MG63 (cell line): ENCODE data around the gene MBNL1. TPM values are rescaled to one million over a fixed set of nuclear protein-coding genes. Genes with fewer than 3 reads are reported as not detected.
"Not testable (repeated sequence)": the region's sequence is repeated elsewhere in the genome, so short reads cannot be mapped to it uniquely, and the experiment has no call there.

Experiments
- DNase-seq: peaks from one replicate; pipeline ENCODE4 v3.0.0-alpha.2; 2020
- H3K27me3 ChIP-seq: fragments of 250-450 bp; sonication (Bioruptor Pico); 2 replicates; pipeline ENCODE4 v1.5.1; 2020; ENCODE audit warnings: mild to moderate bottlenecking, moderate library complexity
- H3K36me3 ChIP-seq: fragments of 250-450 bp; sonication (Bioruptor Pico); 2 replicates; pipeline ENCODE4 v1.5.1; 2020; ENCODE audit warnings: mild to moderate bottlenecking, moderate library complexity
- H3K4me3 ChIP-seq: fragments of 250-450 bp; sonication (Bioruptor Pico); 2 replicates; pipeline ENCODE4 v1.5.1; 2020; ENCODE audit warnings: mild to moderate bottlenecking, moderate library complexity
- H3K9me3 ChIP-seq: fragments of 250-450 bp; sonication (Bioruptor Pico); 2 replicates; pipeline ENCODE4 v1.5.1; 2020; ENCODE audit warnings: mild to moderate bottlenecking, moderate library complexity
- total RNA-seq: library from RNA; depleted of rRNA; stranded (reverse); fragments of >200 nt; shearing (Covaris generic); gene quantifications from 2 replicates; pipeline ENCODE4 v1.2.3, GENCODE V29; 2014; ENCODE audit warnings: low replicate concordance

The MBNL1 gene
- total RNA-seq, 1 experiment from 2014 or later: 171 TPM

DNA sequence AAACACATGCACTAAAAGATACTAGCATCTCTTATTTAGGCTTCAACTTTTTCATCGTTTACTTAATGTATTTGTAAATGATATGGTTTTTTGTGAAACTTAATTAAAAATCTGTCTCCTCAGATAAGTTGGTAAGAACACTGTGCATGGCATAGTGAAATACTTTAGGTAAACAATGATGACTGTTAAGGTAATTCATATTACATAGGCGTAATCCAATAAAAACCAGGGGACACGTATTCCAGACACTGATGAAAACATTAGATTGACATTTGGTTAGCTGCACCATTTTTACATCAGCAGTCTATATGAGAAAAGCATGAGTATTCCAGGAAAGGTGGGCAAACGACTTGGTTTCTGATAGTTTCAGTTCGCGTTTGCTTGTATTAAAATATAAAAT is 170.0 kb downstream of the MBNL1 start:
- DNase-seq: no peak
- Histone ChIP-seq H3K36me3 (peaks cover 66% of the 10 kb centered on the region), H3K9me3 (peaks cover 4% of the 10 kb centered on the region; the same call in 1 of the 2 replicates), H3K27me3 (no peaks in the 10 kb centered on the region), H3K4me3 (no peak overlapping the region)

DNA sequence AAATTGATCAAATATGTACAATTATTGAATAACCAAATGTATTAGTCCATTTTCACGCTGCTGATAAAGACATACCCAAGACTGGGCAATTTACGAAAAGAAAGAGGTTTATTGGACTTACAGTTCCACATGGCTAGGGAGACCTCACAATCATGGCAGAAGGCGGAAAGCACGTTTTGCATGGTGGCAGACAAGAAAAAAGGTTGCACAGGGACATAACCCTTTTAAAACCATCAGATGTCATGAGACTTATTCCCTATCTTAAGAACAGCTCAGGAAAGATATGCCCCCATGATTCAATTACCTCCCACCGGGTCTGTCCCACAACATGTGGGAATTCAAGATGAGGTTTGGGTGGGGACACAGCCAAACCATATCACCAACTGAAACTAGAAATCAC is 171.5 kb downstream of the MBNL1 start:
- DNase-seq, H3K27me3 ChIP-seq, H3K9me3 ChIP-seq, H3K4me3 ChIP-seq: not testable (repeated sequence)
- H3K36me3 ChIP-seq: peaks cover 61% of the 10 kb centered on the region

DNA sequence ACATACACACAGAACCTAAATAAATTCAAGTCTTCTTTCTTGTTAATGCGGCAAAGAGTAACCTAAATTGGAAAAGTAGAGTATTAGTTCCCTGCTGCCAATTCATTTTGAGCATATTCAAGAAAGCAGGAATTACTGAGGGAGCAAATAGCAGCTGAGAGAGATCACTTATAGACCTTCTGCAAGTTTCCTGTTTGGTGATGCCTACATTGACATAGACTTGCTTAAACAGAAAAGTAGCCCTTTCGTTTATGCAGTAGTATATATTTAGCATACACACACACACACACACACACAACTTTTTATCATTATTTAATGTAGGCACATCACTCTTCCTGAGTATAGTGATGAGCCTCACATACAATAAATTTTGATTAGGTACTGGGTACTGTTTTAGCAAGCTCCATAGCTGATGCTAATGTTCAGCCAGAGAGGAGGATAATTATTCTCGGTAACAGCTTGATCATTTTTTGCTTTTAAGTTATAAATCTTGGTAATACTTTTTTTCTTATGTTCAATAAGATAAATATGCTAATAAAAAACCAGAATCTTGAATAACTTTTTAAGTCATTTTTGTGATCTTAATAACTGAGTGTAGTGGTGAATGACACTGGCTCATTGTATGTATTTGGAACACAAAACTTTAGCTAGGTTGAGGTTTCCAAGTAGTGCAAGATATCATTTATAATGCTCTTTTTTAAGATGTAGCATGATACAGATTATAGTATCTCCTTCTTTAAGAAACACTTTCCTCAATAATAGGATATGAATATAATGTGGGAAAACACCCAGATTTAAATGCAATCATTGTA is 174.7 kb downstream of the MBNL1 start:
- Histone ChIP-seq H3K36me3 (peaks cover 67% of the 10 kb centered on the region), H3K4me3 (no peak overlapping the region), H3K27me3 (no peaks in the 10 kb centered on the region), H3K9me3 (no peaks in the 10 kb centered on the region)
- DNase-seq: no peak

DNA sequence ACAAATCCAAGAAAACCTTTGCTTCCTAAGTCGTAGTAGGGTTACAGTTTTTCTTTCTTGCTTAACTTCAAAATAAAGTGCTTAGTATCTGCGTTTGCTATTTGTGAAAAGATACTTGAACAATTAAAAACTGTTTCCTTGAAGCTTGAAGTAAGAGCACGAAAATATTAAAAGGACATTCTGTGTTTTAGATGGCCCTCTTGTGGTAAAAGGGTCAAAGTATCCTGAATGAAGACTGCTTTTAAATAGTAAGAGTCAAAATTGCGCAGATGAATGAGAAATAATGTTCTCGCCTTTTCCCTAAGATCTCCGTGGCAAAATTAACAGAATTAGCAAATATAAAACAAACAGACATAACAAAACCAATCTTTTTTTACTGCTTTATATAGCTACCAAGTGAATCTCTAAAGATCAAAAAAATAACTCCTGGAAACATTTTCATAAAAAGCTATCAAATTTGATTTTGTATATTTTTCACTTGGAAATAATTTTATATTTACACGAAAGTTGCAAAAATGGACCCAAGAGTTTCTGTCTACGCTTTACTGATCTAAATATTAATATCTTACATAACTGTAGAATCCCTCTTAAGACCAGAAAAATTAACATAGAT is 175.4 kb downstream of the MBNL1 start:
- no peaks in the 10 kb centered on the region for H3K27me3 ChIP-seq
- DNase-seq: no peak
- H3K36me3 ChIP-seq: peaks cover 70% of the 10 kb centered on the region
- no peaks in the 10 kb centered on the region for H3K9me3 ChIP-seq
- H3K4me3 ChIP-seq: no peak overlapping the region

DNA sequence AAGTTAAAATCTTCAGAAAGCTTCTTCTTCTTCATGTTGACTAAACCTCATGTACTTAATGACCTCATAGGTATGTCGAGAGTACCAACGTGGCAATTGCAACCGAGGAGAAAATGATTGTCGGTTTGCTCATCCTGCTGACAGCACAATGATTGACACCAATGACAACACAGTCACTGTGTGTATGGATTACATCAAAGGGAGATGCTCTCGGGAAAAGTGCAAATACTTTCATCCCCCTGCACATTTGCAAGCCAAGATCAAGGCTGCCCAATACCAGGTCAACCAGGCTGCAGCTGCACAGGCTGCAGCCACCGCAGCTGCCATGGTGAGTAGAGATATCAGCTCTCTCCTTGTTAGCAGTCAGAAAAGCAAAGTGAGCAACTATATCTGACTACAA is 176.5 kb downstream of the MBNL1 start:
- no peak for DNase-seq
- Histone ChIP-seq H3K27me3 (no peaks in the 10 kb centered on the region), H3K9me3 (no peaks in the 10 kb centered on the region), H3K36me3 (peaks cover 75% of the 10 kb centered on the region), H3K4me3 (no peak overlapping the region)

DNA sequence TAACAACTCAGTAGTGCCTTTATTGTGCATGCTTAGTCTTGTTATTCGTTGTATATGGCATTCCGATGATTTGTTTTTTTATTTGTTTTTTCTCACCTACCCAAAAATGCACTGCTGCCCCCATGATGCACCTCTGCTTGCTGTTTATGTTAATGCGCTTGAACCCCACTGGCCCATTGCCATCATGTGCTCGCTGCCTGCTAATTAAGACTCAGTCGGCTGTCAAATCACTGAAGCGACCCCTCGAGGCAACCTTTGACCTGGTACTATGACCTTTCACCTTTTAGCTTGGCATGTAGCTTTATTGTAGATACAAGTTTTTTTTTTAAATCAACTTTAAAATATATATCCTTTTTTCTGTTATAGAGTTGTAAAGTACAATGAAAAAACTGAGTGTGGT is 177.8 kb downstream of the MBNL1 start:
- Histone ChIP-seq H3K9me3 (no peaks in the 10 kb centered on the region), H3K36me3 (peaks cover 77% of the 10 kb centered on the region), H3K27me3 (no peaks in the 10 kb centered on the region), H3K4me3 (no peak overlapping the region)
- DNase-seq: no peak

DNA sequence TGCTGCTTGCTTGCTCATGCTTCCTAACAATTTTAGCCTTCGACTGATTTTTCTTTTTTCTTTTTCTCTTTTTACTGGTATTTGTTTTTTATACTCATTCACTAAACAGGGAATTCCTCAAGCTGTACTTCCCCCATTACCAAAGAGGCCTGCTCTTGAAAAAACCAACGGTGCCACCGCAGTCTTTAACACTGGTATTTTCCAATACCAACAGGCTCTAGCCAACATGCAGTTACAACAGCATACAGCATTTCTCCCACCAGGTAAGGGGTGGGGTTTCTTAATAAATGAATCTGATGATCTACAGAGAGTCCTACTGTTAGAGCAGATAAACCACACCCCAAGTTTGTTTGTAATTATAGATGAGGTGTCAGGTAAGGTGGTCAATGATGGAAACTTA is 178.8 kb downstream of the MBNL1 start:
- H3K27me3 ChIP-seq: no peaks in the 10 kb centered on the region
- H3K36me3 ChIP-seq: peaks cover 80% of the 10 kb centered on the region
- H3K4me3 ChIP-seq: no peak overlapping the region
- no peak for DNase-seq
- no peaks in the 10 kb centered on the region for H3K9me3 ChIP-seq

DNA sequence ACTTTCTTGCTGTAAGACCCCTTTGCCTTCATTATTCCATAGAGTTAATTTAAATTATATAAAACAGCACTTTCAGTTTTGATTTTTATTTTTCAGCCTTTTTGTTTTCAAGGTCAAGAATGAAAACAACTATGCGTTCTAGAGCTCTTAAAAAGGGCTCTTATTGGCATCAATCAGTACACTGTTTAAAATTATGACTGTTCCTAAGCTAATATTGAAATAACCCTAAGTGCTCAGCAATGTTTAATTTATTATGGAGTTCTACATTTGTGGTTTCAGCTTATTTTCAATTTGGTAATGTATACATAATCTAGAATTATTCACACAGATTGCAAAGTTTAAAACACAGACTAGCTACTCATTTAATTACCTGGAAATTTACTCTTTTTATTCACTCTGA is 179.4 kb downstream of the MBNL1 start:
- Histone ChIP-seq H3K27me3 (no peaks in the 10 kb centered on the region), H3K36me3 (peaks cover 82% of the 10 kb centered on the region), H3K4me3 (no peak overlapping the region), H3K9me3 (no peaks in the 10 kb centered on the region)
- no peak for DNase-seq

DNA sequence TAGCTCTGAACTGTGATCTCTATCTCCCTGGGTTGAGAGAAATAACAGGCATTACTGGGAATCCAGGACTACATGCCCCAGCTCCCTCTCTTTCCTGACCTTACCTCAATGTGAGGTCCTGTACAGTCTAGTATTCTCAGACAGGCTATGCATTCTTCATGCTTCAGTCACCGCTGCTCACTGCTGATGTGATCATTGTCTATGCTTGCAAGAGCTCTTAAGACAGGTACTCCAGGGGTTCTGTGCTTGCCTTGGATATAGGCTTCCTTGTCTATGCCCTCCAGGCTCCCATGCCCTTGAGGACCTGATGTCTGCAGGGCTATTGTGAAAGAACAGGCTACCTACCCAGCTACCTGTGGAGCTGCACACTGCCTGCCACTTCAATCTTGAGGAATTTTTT is 183.6 kb downstream of the MBNL1 start:
- Histone ChIP-seq H3K4me3 (no peak overlapping the region), H3K9me3 (no peaks in the 10 kb centered on the region), H3K36me3 (peaks cover 83% of the 10 kb centered on the region), H3K27me3 (no peaks in the 10 kb centered on the region)
- no peak for DNase-seq

DNA sequence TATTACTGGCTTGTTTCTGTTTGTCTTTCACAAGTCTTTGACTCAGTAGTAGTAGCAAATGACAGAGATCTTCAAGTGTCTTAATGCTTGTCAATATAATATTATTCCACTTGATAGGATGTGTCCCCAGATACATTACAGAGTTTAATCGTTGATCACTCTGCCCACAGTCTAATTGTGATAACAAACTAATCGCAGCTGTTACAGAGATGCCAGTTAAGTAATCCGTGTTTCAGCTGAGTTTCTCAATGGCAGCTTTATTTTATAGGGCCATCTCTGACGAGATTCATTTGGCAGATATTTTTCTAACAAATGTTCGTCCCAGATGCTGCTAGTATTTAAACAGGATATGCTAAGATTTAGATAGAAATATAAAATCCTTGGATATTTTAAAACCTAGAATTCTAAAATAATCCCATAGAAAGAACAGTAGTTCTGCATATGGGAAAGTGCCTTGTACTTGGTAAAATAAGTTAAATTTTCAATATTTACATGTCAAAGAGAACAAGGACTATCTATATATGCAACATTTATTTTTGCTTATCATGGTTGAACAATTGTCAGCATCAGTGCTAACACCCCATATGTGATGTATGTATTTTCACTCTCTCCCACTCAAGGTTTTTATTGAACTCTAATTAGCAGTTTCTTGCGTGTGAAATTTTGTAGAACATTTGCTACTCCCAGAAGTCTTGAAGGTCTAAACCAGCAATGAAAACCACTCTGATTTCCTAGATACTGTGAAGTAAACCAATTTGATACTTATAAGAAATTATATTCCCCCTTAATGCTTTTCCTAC is 185.5 kb downstream of the MBNL1 start:
- Histone ChIP-seq H3K4me3 (no peak overlapping the region), H3K27me3 (no peaks in the 10 kb centered on the region), H3K9me3 (no peaks in the 10 kb centered on the region), H3K36me3 (peaks cover 83% of the 10 kb centered on the region)
- DNase-seq: no peak

DNA sequence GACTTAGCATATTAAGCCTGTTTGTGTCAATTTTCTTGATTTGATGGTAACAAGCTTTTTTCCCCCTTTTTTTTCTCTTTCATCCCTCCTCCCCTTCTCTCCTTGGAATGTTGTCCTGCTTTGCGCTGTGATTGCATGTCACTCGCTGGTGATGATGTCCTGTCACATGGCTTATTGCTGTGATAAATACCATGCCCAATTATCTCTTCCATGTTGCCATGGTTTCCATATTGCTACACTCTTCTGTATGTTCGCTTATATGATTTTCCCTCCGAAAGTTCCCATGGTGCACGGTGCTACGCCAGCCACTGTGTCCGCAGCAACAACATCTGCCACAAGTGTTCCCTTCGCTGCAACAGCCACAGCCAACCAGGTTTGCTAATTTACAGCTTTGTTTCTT is 187.3 kb downstream of the MBNL1 start:
- Histone ChIP-seq H3K36me3 (peaks cover 82% of the 10 kb centered on the region), H3K9me3 (no peaks in the 10 kb centered on the region), H3K4me3 (no peak overlapping the region), H3K27me3 (no peaks in the 10 kb centered on the region)
- DNase-seq: no peak

DNA sequence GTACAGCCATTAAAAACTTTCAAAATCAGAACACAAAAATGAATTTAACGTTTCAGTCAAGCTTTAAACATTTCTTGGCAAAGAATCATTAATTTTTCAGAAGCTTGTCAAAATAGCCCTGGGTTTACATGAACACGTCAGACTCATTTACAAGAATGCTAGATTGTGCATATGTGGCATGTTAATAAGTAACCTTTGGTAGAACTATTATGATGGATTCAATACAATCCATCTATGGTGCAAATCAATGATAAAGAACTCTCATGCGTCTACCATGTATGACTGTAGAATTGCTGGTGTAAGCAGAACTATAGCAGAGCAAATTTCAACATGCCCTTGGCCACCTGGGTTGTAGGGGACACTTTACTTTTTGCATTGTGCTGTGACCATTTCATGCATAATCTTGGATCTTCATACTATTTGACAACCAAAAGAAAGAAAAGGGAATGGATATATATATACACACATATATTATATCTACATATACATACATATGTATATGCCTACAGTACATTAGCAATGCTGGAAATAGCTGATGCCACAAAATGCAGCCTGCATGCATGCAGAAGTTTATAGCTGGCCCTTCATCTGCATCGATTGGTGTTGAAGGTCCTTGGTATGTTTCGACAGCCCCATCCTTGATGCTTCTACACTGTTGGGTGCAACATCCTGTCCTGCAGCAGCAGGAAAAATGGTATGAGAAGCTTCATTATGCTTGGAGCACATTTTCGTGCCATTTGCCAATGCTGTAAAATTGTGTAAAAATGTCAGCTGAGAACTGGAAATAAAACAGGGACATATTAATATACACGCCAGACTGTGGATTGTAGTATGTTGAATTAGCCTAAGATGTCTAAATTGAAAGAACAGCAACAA is 189.0 kb downstream of the MBNL1 start:
- Histone ChIP-seq H3K36me3 (peaks cover 82% of the 10 kb centered on the region), H3K27me3 (no peaks in the 10 kb centered on the region), H3K9me3 (no peaks in the 10 kb centered on the region), H3K4me3 (no peak overlapping the region)
- DNase-seq: no peak

DNA sequence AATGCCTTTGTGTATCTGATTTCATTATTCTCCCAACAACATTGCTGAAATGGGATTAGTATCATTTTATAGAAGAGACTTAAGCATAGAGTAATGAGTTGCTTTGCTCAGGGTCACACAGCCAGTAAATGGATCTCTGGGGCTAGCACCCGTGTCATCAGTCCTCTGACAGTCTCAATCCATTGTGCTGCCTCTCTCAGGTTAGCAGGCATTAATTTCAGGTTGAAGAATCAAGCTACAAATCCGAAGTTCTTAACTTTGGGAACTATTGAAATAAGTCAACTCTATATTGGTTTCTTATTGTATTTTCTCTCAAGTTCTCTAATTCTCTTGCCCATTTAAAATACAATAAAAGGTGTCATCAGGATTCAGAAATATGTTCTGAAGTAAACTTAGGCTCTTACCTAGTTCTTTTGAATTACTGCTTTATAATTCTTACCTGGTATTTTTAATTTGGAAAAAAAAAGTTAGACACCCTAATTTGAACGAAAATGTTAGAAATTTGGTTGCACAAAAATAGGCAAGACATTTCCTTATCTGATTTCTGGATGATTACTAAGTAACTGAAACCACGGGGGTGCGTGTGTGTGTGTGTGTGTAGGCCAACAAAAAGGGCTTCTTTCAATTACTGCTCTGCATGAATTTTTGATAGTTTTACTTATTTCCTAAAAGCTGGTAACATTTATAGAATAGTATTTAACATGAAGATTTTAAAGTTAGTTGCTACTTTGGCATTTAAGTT is 189.8 kb downstream of the MBNL1 start:
- Histone ChIP-seq H3K27me3 (no peaks in the 10 kb centered on the region), H3K36me3 (peaks cover 88% of the 10 kb centered on the region), H3K9me3 (no peaks in the 10 kb centered on the region), H3K4me3 (no peak overlapping the region)
- no peak for DNase-seq

DNA sequence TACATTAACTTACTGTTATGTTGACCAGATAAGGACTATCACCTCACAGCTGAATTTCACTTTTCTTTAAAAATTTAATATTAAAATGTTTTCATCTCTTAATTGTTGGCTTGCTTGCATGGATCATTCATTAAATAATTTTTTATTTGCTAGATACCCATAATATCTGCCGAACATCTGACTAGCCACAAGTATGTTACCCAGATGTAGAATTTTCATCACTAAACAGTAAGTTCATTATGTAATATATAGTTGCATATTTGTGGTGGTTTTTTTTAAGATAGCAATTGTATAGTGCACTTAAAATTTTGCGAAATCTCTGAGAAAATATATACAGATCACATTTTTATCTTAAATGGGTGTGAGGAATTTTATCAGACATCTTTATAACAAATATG is 190.4 kb downstream of the MBNL1 start:
- no peak for DNase-seq
- no peaks in the 10 kb centered on the region for H3K27me3 ChIP-seq
- H3K36me3 ChIP-seq: peaks cover 89% of the 10 kb centered on the region
- H3K9me3 ChIP-seq: no peaks in the 10 kb centered on the region
- no peak overlapping the region for H3K4me3 ChIP-seq

DNA sequence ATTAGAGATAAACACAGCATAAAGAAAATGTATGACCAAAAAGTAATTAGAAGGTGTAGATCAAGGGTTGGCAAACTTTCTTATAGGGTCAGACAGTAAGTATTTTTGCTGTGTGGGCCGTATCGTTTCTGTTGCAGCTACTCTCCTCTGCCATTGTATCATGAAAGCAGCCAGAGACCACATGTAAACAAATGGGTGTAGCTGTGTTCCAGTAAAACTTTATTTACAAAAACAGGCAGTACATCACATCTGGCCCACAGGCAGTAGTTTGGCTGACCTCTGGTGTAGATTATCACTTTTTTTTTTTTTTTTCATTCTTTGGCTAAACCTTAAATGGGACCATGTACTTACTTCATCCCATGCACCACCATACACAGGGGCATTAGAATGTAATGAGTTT is 190.8 kb downstream of the MBNL1 start:
- DNase-seq: no peak
- Histone ChIP-seq H3K36me3 (peaks cover 89% of the 10 kb centered on the region), H3K27me3 (no peaks in the 10 kb centered on the region), H3K4me3 (no peak overlapping the region), H3K9me3 (no peaks in the 10 kb centered on the region)

DNA sequence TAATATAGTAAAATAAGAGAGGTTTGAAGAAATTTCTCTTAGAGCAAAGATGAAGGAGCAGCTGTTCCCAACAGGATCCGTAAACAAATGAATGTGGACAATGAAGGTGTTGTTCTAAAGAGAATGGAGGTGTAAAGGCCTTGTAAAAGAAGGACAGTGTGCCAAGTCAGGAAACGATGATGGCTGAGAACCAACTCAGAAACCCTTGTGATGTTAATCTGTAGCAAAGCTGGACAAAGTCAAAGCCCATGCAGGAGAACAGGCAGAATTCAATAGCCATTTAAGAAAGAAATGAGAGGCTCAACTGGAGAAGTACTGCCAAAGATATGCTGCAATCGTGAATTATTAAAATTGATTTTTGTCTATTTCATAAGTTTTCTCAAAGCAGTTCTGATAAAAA is 192.2 kb downstream of the MBNL1 start:
- Histone ChIP-seq H3K27me3 (no peaks in the 10 kb centered on the region), H3K4me3 (no peak overlapping the region), H3K9me3 (no peaks in the 10 kb centered on the region), H3K36me3 (peaks cover 93% of the 10 kb centered on the region)
- no peak for DNase-seq
